ENCODE data around the gene SELPLG.
A peak's percentile ranks its signal among the peaks of the same experiment; 100 is the strongest.

- TF ChIP-seq POLR2AphosphoS5 (IDR thresholded peaks at IDR 0.05) = peak; percentile 74
- TF ChIP-seq, protein P1, sequence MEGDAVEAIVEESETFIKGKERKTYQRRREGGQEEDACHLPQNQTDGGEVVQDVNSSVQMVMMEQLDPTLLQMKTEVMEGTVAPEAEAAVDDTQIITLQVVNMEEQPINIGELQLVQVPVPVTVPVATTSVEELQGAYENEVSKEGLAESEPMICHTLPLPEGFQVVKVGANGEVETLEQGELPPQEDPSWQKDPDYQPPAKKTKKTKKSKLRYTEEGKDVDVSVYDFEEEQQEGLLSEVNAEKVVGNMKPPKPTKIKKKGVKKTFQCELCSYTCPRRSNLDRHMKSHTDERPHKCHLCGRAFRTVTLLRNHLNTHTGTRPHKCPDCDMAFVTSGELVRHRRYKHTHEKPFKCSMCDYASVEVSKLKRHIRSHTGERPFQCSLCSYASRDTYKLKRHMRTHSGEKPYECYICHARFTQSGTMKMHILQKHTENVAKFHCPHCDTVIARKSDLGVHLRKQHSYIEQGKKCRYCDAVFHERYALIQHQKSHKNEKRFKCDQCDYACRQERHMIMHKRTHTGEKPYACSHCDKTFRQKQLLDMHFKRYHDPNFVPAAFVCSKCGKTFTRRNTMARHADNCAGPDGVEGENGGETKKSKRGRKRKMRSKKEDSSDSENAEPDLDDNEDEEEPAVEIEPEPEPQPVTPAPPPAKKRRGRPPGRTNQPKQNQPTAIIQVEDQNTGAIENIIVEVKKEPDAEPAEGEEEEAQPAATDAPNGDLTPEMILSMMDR (IDR thresholded peaks at IDR 0.05) = peak; percentile 77 to 95 (median 93)
- peak; percentile 20 for TF ChIP-seq POLR2A (IDR thresholded peaks at IDR 0.05)
Measured at GRCh38 chr12:108664338-108665258, 30.9 kb upstream of the SELPLG start.

Measured in prostate gland (tissue), 2 donors.